Thoracic aorta (tissue), 2 donors: ENCODE measurements around the gene SLC25A38. TPM values are rescaled to one million over a fixed set of nuclear protein-coding genes. Genes with fewer than 3 reads are reported as not detected.

ENCODE experiments used
- ATAC-seq: fragments of 150-250 bp; one replicate; pipeline ENCODE4 v1.8.0; 2017; ENCODE audit warnings: low read depth; ENCODE audit not compliant: insufficient number of reproducible peaks, low FRiP score
- DNase-seq: peaks from one replicate; pipeline ENCODE4 v3.0.0-alpha.2; 2020; ENCODE audit warnings: low spot score
- H3K27ac ChIP-seq, 2 donors: fragments of 200-600 bp; sonication (generic); 1 replicate in 1 of 2; 2 replicates in 1 of 2; pipeline ENCODE4 v1.5.1; 2016; ENCODE audit warnings: mild to moderate bottlenecking in 2 of 2, moderate library complexity in 2 of 2
- H3K27me3 ChIP-seq: fragments of 200-600 bp; sonication (generic); replicated peaks from 2 replicates; pipeline ENCODE4 v1.6.0; 2016; ENCODE audit warnings: mild to moderate bottlenecking; ENCODE audit not compliant: insufficient read depth
- H3K36me3 ChIP-seq: fragments of 200-600 bp; sonication (generic); one replicate; pipeline ENCODE4 v1.5.1; 2016
- H3K4me1 ChIP-seq, 2 donors: fragments of 200-600 bp; sonication (generic); 1 replicate in 1 of 2; 2 replicates in 1 of 2; pipeline versions ENCODE4 v1.5.1 to v1.6.0; 2016; ENCODE audit warnings: low read depth in 2 of 2, mild to moderate bottlenecking in 1 of 2; ENCODE audit not compliant: control insufficient read depth in 1 of 2
- H3K4me3 ChIP-seq: fragments of 200-600 bp; sonication (generic); 2 replicates; pipeline ENCODE4 v1.5.1; 2016; ENCODE audit warnings: mild to moderate bottlenecking
- H3K9me3 ChIP-seq: fragments of 200-600 bp; sonication (generic); 2 replicates; pipeline ENCODE4 v1.5.1; 2016
- total RNA-seq, 2 donors: library from RNA; depleted of rRNA; stranded (reverse); fragments of >200 nt; gene quantifications; one replicate each; pipeline versions ENCODE4 v1.1.0 to v1.2.3, GENCODE V29; 2016
- TF ChIP-seq, protein P1 (sequence below): fragments of 200-600 bp; sonication (generic); IDR thresholded peaks from one replicate; pipeline ENCODE4 v1.5.1; 2019; ENCODE audit warnings: antibody characterized with exemption

Gene SLC25A38
- total RNA-seq = 10 to 100 TPM; 30.5 to 31.8 TPM

DNA sequence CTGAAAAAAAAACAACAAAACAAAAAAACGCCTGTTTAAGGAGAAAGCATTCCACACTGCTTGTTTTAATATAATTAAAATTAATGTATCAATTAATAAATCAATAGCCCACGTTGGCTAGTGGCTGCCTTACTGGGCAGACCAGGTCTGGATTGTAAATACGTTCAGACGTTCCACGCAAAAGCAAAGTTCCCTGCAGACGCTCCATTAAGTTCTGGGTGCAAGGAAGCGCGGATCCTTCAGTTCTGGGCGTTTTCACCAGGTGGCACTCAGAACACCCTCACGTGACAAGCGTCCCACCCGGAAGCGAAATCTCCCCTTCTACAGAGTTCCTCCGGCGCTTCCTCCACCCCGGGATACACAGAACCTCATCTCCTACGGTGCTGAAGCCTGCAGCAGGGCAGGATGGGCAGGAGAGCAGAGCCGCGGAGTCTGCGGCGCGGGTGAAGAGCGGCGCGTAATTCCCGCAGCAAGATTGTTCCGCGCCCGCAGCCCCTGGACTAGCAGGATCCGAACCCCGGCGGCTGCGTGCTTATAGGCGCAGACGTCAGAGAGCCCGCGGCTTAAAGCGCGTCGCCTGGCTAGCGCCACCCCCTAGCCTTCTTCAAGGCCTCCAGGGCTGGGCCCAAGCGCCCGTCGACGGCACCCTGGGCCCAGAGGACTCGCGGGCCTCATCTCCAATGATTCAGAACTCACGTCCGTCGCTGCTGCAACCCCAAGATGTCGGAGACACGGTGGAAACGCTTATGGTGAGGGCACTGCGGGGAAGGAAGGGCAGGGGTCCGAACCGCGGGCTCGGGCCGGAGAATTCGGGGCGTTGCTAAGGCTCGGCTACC is at the start of gene SLC25A38:
SLC25A38 (plus strand) TSS at position 326 of the 836 bp plus-strand sequence; CDS start at position 681, 355 bp downstream.
- H3K27ac ChIP-seq = peak within 1 kb of the TSS; percentile 99
- peak; percentile 20 for DNase-seq

GRCh38 chr3:39333607-39334006 is 49.6 kb upstream of the SLC25A38 start:
- TF ChIP-seq, protein P1, sequence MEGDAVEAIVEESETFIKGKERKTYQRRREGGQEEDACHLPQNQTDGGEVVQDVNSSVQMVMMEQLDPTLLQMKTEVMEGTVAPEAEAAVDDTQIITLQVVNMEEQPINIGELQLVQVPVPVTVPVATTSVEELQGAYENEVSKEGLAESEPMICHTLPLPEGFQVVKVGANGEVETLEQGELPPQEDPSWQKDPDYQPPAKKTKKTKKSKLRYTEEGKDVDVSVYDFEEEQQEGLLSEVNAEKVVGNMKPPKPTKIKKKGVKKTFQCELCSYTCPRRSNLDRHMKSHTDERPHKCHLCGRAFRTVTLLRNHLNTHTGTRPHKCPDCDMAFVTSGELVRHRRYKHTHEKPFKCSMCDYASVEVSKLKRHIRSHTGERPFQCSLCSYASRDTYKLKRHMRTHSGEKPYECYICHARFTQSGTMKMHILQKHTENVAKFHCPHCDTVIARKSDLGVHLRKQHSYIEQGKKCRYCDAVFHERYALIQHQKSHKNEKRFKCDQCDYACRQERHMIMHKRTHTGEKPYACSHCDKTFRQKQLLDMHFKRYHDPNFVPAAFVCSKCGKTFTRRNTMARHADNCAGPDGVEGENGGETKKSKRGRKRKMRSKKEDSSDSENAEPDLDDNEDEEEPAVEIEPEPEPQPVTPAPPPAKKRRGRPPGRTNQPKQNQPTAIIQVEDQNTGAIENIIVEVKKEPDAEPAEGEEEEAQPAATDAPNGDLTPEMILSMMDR = no peak
- ATAC-seq (no peak), DNase-seq (no peak)
- H3K4me3 ChIP-seq = no peak overlapping the region
- no peaks in the 10 kb centered on the region for H3K27me3 ChIP-seq
- no peaks in the 10 kb centered on the region for H3K4me1 ChIP-seq
- no peak overlapping the region for H3K27ac ChIP-seq
- no peaks in the 10 kb centered on the region for H3K9me3 ChIP-seq
- H3K36me3 ChIP-seq = no peaks in the 10 kb centered on the region

More for the DNA sequence above, at the start of gene SLC25A38:
- TF ChIP-seq, protein P1 = peak; percentile 29
- no peaks in the 10 kb centered on the region for H3K36me3 ChIP-seq
- H3K4me1 ChIP-seq = peaks cover 13 to 25% of the 10 kb centered on the region in 2 donors
- H3K27me3 ChIP-seq = no peaks in the 10 kb centered on the region
- no peaks in the 10 kb centered on the region for H3K9me3 ChIP-seq
- peak; percentile 46 for ATAC-seq
- peak within 1 kb of the TSS; percentile 94 for H3K4me3 ChIP-seq

DNA sequence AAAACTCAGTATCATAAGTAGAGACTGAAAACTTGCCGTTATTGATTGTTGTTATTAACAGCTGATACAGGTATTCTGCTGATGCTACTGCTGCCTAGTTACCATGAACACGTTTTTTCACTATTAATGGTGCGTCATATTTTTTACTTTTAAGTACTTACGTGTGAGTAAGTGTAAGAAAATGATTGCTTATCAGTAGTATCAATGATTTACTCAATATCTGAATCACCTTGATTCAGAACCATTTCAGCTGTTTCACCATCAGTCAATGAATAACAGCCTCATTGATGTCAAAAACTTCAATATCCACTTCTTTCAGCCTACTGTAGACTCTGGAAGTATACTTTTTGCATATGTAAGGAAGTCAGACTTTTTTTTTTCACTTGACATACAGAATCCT is 49.0 kb upstream of the SLC25A38 start:
- no peaks in the 10 kb centered on the region for H3K36me3 ChIP-seq
- no peak overlapping the region for H3K27ac ChIP-seq
- H3K4me1 ChIP-seq = no peaks in the 10 kb centered on the region
- H3K9me3 ChIP-seq = no peaks in the 10 kb centered on the region
- ATAC-seq (no peak), DNase-seq (no peak)
- H3K4me3 ChIP-seq = no peak overlapping the region
- TF ChIP-seq, protein P1 = no peak
- H3K27me3 ChIP-seq = no peaks in the 10 kb centered on the region

DNA sequence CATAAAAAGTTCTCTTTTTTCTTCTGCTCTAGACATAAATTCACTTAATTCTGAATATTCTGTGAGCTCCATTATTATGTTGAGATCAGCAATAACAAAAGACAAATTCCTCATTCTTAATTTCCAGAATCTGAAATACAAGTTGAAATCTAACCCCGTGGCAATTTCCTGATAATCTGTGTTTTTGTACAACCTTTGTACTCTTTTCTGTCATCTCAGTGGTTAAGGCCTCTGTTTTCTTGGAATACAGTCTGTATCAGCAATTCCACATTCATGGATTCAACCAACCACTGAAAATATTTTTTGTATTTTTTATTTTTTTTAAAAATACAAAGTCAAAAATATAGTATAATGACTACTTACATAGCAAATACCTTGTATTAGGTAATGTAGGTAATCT is 45.0 kb upstream of the SLC25A38 start:
- no peaks in the 10 kb centered on the region for H3K4me1 ChIP-seq
- H3K27me3 ChIP-seq = no peaks in the 10 kb centered on the region
- no peak overlapping the region for H3K27ac ChIP-seq
- no peaks in the 10 kb centered on the region for H3K36me3 ChIP-seq
- no peak for ATAC-seq
- DNase-seq = no peak
- TF ChIP-seq, protein P1 = no peak
- H3K4me3 ChIP-seq = no peak overlapping the region
- no peaks in the 10 kb centered on the region for H3K9me3 ChIP-seq

GRCh38 chr3:39339086-39339485 is 44.1 kb upstream of the SLC25A38 start:
- TF ChIP-seq, protein P1 = no peak
- no peak for ATAC-seq
- no peak for DNase-seq
- Histone ChIP-seq H3K36me3 (no peaks in the 10 kb centered on the region), H3K4me1 (no peaks in the 10 kb centered on the region), H3K9me3 (no peaks in the 10 kb centered on the region), H3K4me3 (no peak overlapping the region), H3K27me3 (no peaks in the 10 kb centered on the region), H3K27ac (no peak overlapping the region)
